Activated B cell treated with CpG ODN at 0.5 μM for 24 hours (primary cell): Measurements from ENCODE around the gene RAPGEF3. TPM values are rescaled to one million over a fixed set of nuclear protein-coding genes. Genes with fewer than 3 reads are reported as not detected.
A peak's percentile ranks its signal among the peaks of the same experiment; 100 is the strongest.

Experiments
- ATAC-seq: fragments of 200-7000 bp; cut with Tn5 transposase; one replicate; pipeline ENCODE4 v1.10.0; 2021; ENCODE audit warnings: low read depth, mild to moderate bottlenecking, moderate library complexity
- CTCF ChIA-PET: fragments of 350-600 bp; sonication (Branson Sonifier 250); formaldehyde crosslinking; loops from one replicate; lab custom pipeline; 2021; ENCODE audit warnings: antibody characterized with exemption; lab: Charles Lee
- POLR2A ChIA-PET: fragments of 350-600 bp; sonication (Branson Sonifier 250); formaldehyde crosslinking; loops from one replicate; lab custom pipeline; 2021; ENCODE audit warnings: antibody characterized with exemption; lab: Charles Lee
- DNase-seq: peaks from one replicate; pipeline ENCODE4 v3.0.0; 2022
- H3K27ac Mint-ChIP-seq: one replicate; pipeline ENCODE4 v1.8.0; 2020; ENCODE audit warnings: mixed read lengths
- H3K27me3 Mint-ChIP-seq: one replicate; pipeline ENCODE4 v1.8.0; 2021; ENCODE audit warnings: mixed read lengths
- H3K36me3 Mint-ChIP-seq: one replicate; pipeline ENCODE4 v1.8.0; 2021; ENCODE audit warnings: low read depth, mixed read lengths
- H3K4me1 Mint-ChIP-seq: one replicate; pipeline ENCODE4 v1.8.0; 2021; ENCODE audit warnings: mixed read lengths
- H3K4me3 Mint-ChIP-seq: one replicate; pipeline ENCODE4 v1.8.0; 2020; ENCODE audit warnings: mild to moderate bottlenecking, mixed read lengths
- H3K9me3 Mint-ChIP-seq: one replicate; pipeline ENCODE4 v1.8.0; 2020; ENCODE audit warnings: mixed read lengths
- CTCF ChIP-seq: fragments of 200-600 bp; IDR thresholded peaks from one replicate; pipeline ENCODE4 v1.8.0; 2022; ENCODE audit warnings: antibody characterized with exemption, mild to moderate bottlenecking
- intact Hi-C: fragments of 100-400 bp; cut with micrococcal nuclease; formaldehyde crosslinking; loops from one replicate; pipeline ENCODE4 v1.15.1; 2024
- total RNA-seq: library from RNA; stranded (reverse); gene quantifications from 2 replicates; pipeline ENCODE4 v1.2.3, GENCODE V29; 2022

RAPGEF3 gene
- total RNA-seq, 1 donor from 2014 or later, result 5.0 TPM

- intact Hi-C loops, result loop anchor here (10.0 kb wide), 1 partner anchor 903 kb away; no protein-coding TSS in a partner anchor
- CTCF ChIA-PET, result interaction anchor here (1.1 to 3.2 kb wide), 3 partner anchors 30 to 680 kb away, joined by 3 to 20 read pairs (median 3); no protein-coding TSS in a partner anchor
Measured at GRCh38 chr12:47712171-47712570, 46.5 kb downstream of the RAPGEF3 start.

GRCh38 chr12:47711448-47711847 is 47.2 kb downstream of the RAPGEF3 start:
- H3K9me3 Mint-ChIP-seq, result no peaks in the 10 kb centered on the region
- no peak for DNase-seq
- no peak overlapping the region for H3K4me3 Mint-ChIP-seq
- no peak overlapping the region for H3K27ac Mint-ChIP-seq
- TF ChIP-seq CTCF, result no peak
- peaks cover 2% of the 10 kb centered on the region for H3K36me3 Mint-ChIP-seq
- H3K4me1 Mint-ChIP-seq, result peaks cover 58% of the 10 kb centered on the region
- CTCF ChIA-PET, result interaction anchor here (1.1 to 3.2 kb wide), 5 partner anchors 15 to 127 kb away, joined by 3 to 20 read pairs (median 3); no protein-coding TSS in a partner anchor
- no peak for ATAC-seq
- no peaks in the 10 kb centered on the region for H3K27me3 Mint-ChIP-seq
- POLR2A ChIA-PET, result interaction anchor here (0.9 to 1.1 kb wide), 2 partner anchors 47 to 61 kb away, joined by 3 to 8 read pairs; partner anchors contain the start of gene RAPGEF3
- intact Hi-C loops, result loop anchor here (10.0 kb wide), 1 partner anchor 903 kb away; no protein-coding TSS in a partner anchor

More at GRCh38 chr12:47712171-47712570, 46.5 kb downstream of the RAPGEF3 start:
- no peak overlapping the region for H3K4me3 Mint-ChIP-seq
- no peaks in the 10 kb centered on the region for H3K36me3 Mint-ChIP-seq
- TF ChIP-seq CTCF, result no peak
- ATAC-seq, result no peak
- DNase-seq, result no peak
- no peaks in the 10 kb centered on the region for H3K27me3 Mint-ChIP-seq
- no peak overlapping the region for H3K27ac Mint-ChIP-seq
- peaks cover 56% of the 10 kb centered on the region for H3K4me1 Mint-ChIP-seq
- H3K9me3 Mint-ChIP-seq, result no peaks in the 10 kb centered on the region
- POLR2A ChIA-PET, result interaction anchor here (0.6 kb wide), 1 partner anchor 121 kb away, joined by 3 read pairs; no protein-coding TSS in a partner anchor

- ATAC-seq (no peak), DNase-seq (no peak)
- H3K36me3 Mint-ChIP-seq, result peaks cover 10% of the 10 kb centered on the region
- H3K27ac Mint-ChIP-seq, result peak overlapping the region; percentile 84
- H3K4me1 Mint-ChIP-seq, result peaks cover 61% of the 10 kb centered on the region
- no peaks in the 10 kb centered on the region for H3K27me3 Mint-ChIP-seq
- H3K4me3 Mint-ChIP-seq, result peak overlapping the region; percentile 66
- ChIA-PET POLR2A (interaction anchor here (0.6 to 1.7 kb wide), 6 partner anchors 16 to 1441 kb away, joined by 3 to 6 read pairs (median 4); partner anchors contain the start of gene SLC38A1), CTCF (interaction anchor here (1.0 to 3.2 kb wide), 10 partner anchors 16 to 128 kb away, joined by 3 to 20 read pairs (median 4); no protein-coding TSS in a partner anchor)
- intact Hi-C loops, result loop anchor here (10.0 kb wide), 1 partner anchor 905 kb away; no protein-coding TSS in a partner anchor
- no peak for TF ChIP-seq CTCF
- H3K9me3 Mint-ChIP-seq, result no peaks in the 10 kb centered on the region
Measured at GRCh38 chr12:47710278-47710677, 48.4 kb downstream of the RAPGEF3 start.

- POLR2A ChIA-PET, result interaction anchor here (0.6 to 1.7 kb wide), 5 partner anchors 16 to 1440 kb away, joined by 4 to 6 read pairs (median 4); partner anchors contain the start of gene SLC38A1
- peak overlapping the region; percentile 66 for H3K4me3 Mint-ChIP-seq
Measured at GRCh38 chr12:47709671-47710070, 49.0 kb downstream of the RAPGEF3 start.

More at GRCh38 chr12:47709671-47710070, 49.0 kb downstream of the RAPGEF3 start:
- H3K4me1 Mint-ChIP-seq, result peaks cover 60% of the 10 kb centered on the region
- ATAC-seq, result peak; percentile 18
- peak overlapping the region; percentile 84 for H3K27ac Mint-ChIP-seq
- H3K9me3 Mint-ChIP-seq, result no peaks in the 10 kb centered on the region
- CTCF ChIA-PET, result interaction anchor here (1.0 to 3.2 kb wide), 9 partner anchors 16 to 129 kb away, joined by 3 to 20 read pairs (median 4); no protein-coding TSS in a partner anchor
- TF ChIP-seq CTCF, result no peak
- H3K27me3 Mint-ChIP-seq, result no peaks in the 10 kb centered on the region
- peaks cover 10% of the 10 kb centered on the region for H3K36me3 Mint-ChIP-seq
- intact Hi-C loops, result loop anchor here (2.0 to 10.0 kb wide), 10 partner anchors 17 to 1982 kb away; partner anchors contain the start of genes AMIGO2, ARID2, PCED1B and SCAF11
- no peak for DNase-seq
